ENCODE measurements around the gene WNT3A. TPM values are rescaled to one million over a fixed set of nuclear protein-coding genes. Genes with fewer than 3 reads are reported as not detected.

WNT3A gene
- total RNA-seq, 3 donors from 2014 or later = 0.29 TPM; not detected in 2

GRCh38 chr1:228105996-228106799 lies 99.4 kb downstream of the WNT3A start:
- intact Hi-C loops (cut with DNase I; ENCODE audit: low total_unique reads) = no loop called here
- TF ChIP-seq POLR2AphosphoS5 (IDR thresholded peaks at IDR 0.05) = no peak
- TF ChIP-seq CTCF (IDR thresholded peaks at IDR 0.05) = no peak
- TF ChIP-seq POLR2A (IDR thresholded peaks at IDR 0.05) = no peak
- no peak for DNase-seq (ENCODE audit: low spot score in 2 of 2)
- peaks cover 15 to 17% of the 10 kb centered on the region in 2 donors for H3K4me1 ChIP-seq
- no peaks in the 10 kb centered on the region for H3K9me3 ChIP-seq
- H3K27me3 ChIP-seq = no peaks in the 10 kb centered on the region
- H3K4me3 ChIP-seq = no peak overlapping the region
- no peaks in the 10 kb centered on the region for H3K36me3 ChIP-seq
- no peak overlapping the region for H3K27ac ChIP-seq

GRCh38 chr1:228106800-228107054 lies 99.9 kb downstream of the WNT3A start:
- H3K4me1 ChIP-seq = peaks cover 14% of the 10 kb centered on the region in 2 donors
- no peak overlapping the region for H3K4me3 ChIP-seq
- no peaks in the 10 kb centered on the region for H3K36me3 ChIP-seq
- no peak for DNase-seq (ENCODE audit: low spot score in 2 of 2)
- no peaks in the 10 kb centered on the region for H3K27me3 ChIP-seq
- intact Hi-C loops (cut with DNase I; ENCODE audit: low total_unique reads) = no loop called here
- no peak for TF ChIP-seq POLR2A (IDR thresholded peaks at IDR 0.05)
- no peak for TF ChIP-seq POLR2AphosphoS5 (IDR thresholded peaks at IDR 0.05)
- no peak for TF ChIP-seq CTCF (IDR thresholded peaks at IDR 0.05)
- H3K27ac ChIP-seq = no peak overlapping the region
- H3K9me3 ChIP-seq = no peaks in the 10 kb centered on the region

GRCh38 chr1:228107636-228108035 lies 100.8 kb downstream of the WNT3A start:
- peaks cover 9 to 11% of the 10 kb centered on the region in 2 donors for H3K4me1 ChIP-seq
- intact Hi-C loops (cut with DNase I; ENCODE audit: low total_unique reads) = no loop called here
- no peak for DNase-seq (ENCODE audit: low spot score in 2 of 2)
- H3K36me3 ChIP-seq = no peaks in the 10 kb centered on the region
- H3K9me3 ChIP-seq = no peaks in the 10 kb centered on the region
- TF ChIP-seq CTCF (IDR thresholded peaks at IDR 0.05) (no peak), POLR2A (IDR thresholded peaks at IDR 0.05) (no peak), POLR2AphosphoS5 (IDR thresholded peaks at IDR 0.05) (no peak)
- no peaks in the 10 kb centered on the region for H3K27me3 ChIP-seq
- no peak overlapping the region for H3K27ac ChIP-seq
- H3K4me3 ChIP-seq = no peak overlapping the region

DNA sequence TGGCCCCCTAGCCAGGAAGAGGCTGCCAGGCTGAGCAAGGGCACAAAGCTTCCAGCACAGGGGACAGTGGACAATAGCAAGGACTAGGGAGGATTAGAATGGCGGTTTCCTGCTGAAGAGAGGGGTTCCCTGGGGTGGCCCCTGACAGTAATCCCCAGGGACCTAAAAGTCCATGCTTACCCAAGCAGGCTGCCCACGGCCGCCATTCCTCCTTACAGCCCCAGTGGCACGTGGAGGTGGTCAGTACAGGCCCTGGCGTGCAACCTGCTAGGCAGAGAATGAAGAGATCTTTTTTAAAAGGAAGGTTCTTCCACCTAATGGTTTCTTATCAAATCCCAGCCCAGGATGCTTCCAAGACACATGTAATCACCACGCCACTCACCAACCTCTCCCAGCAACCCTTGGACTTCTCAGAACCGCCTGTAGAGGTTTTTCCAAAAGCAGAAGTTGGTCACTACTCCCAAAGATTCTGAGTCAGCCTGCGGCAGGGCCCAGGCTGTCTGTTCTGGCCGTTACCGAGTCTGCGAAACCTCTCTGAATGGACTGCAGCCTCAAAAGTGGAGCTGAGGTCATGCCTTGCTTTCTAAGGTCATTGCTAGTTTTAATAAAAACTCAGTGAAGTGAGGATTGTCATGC lies 101.4 kb downstream of the WNT3A start:
- intact Hi-C loops (cut with DNase I; ENCODE audit: low total_unique reads) = no loop called here
- no peak for TF ChIP-seq CTCF (IDR thresholded peaks at IDR 0.05)
- no peak for TF ChIP-seq POLR2A (IDR thresholded peaks at IDR 0.05)
- TF ChIP-seq POLR2AphosphoS5 (IDR thresholded peaks at IDR 0.05) = no peak
- no peaks in the 10 kb centered on the region for H3K27me3 ChIP-seq
- no peaks in the 10 kb centered on the region for H3K9me3 ChIP-seq
- peak overlapping the region; percentile 74 to 99 (median 93) for H3K4me3 ChIP-seq
- H3K27ac ChIP-seq = peak overlapping the region; percentile 94 to 97
- DNase-seq (ENCODE audit: low spot score in 2 of 2) = no peak
- peaks cover 9 to 11% of the 10 kb centered on the region in 2 donors for H3K4me1 ChIP-seq
- H3K36me3 ChIP-seq = no peaks in the 10 kb centered on the region

DNA sequence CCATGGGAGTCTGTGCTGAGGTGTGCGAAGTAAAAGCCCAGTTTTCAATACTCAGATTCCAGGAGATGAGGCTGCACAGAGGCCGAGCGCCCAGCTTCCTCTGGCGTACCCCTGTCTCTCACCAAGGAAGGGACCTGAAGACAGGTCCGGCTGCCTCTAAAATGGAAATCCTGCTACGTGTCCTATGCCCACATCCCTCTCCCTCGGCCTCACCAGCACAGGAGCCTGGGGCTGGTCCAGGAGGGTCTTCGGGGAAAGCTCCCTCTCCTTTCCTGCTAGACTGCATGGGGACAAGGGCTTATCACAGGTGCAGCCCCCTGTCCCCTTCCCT lies 101.9 kb downstream of the WNT3A start:
- Histone ChIP-seq H3K27me3 (no peaks in the 10 kb centered on the region), H3K36me3 (no peaks in the 10 kb centered on the region), H3K4me1 (peaks cover 8 to 9% of the 10 kb centered on the region in 2 donors), H3K4me3 (peak overlapping the region; percentile 74 to 99 (median 93)), H3K9me3 (no peaks in the 10 kb centered on the region), H3K27ac (peak overlapping the region; percentile 94 to 97)
- intact Hi-C loops (cut with DNase I; ENCODE audit: low total_unique reads) = no loop called here
- DNase-seq (ENCODE audit: low spot score in 2 of 2) = no peak
- no peak for TF ChIP-seq CTCF (IDR thresholded peaks at IDR 0.05)
- TF ChIP-seq POLR2A (IDR thresholded peaks at IDR 0.05) = no peak
- no peak for TF ChIP-seq POLR2AphosphoS5 (IDR thresholded peaks at IDR 0.05)

Measured in breast epithelium (tissue), 4 donors.